K562 (cell line): ENCODE measurements around the gene GRAMD2A. TPM values are rescaled to one million over a fixed set of nuclear protein-coding genes. Genes with fewer than 3 reads are reported as not detected.

Experiments used
- ATAC-seq: fragments of 200-7000 bp; cut with Tn5 transposase; 3 replicates; pipeline ENCODE4 v1.9.1; 2020; ENCODE audit warnings: moderate library complexity
- BruUV-seq: library from RNA; stranded (reverse); fragments of 400-500 nt; replicated peaks from 2 replicates; lab custom pipeline; 2021; lab: Mats Ljungman, UMichigan
- CTCF ChIA-PET: fragments of 300-600 bp; formaldehyde crosslinking; extraction: SDS; loops from one replicate; lab custom pipeline; 2021; ENCODE audit warnings: low intra/inter-chr PET ratio; lab: Yijun Ruan, JAX
- POLR2A ChIA-PET: fragments of 300-600, 350-650 bp; sonication (Branson Sonifier 250); formaldehyde crosslinking; extraction: SDS; loops from one replicate; lab custom pipeline; 2021; ENCODE audit warnings: antibody characterized with exemption, inconsistent platforms; lab: Yijun Ruan, JAX
- DNase-seq, 4 experiments: peaks; one replicate each; pipeline versions ENCODE4 v3.0.0 to v3.0.0-alpha.2; 2011 to 2018; ENCODE audit warnings: low spot score in 3 of 4, mixed read lengths in 3 of 4; ENCODE audit errors: extremely low read depth in 1 of 4
- FAIRE-seq: peaks from 2 replicates; lab custom pipeline; 2011; peaks lifted over from hg19 to GRCh38; lab: Jason Lieb, UNC
- H2AFZ ChIP-seq: 2 replicates; pipeline ENCODE4 v1.6.0; 2011; ENCODE audit warnings: low read depth, low read length, control low read depth, inconsistent platforms
- H3K27ac ChIP-seq: fragments of 200-600 bp; 3 replicates; pipeline ENCODE4 v1.8.0; 2011; ENCODE audit warnings: low read depth, mild to moderate bottlenecking, control low read depth, inconsistent platforms, low read length, moderate library complexity, mixed read lengths; ENCODE audit errors: extremely low read depth
- H3K27me3 ChIP-seq, 2 experiments: fragments of 300-600 bp in 1 of 2; 2 replicates in 1 of 2; 3 replicates in 1 of 2; pipeline versions ENCODE4 v1.6.0 to v1.8.0; 2011; ENCODE audit warnings: inconsistent platforms in 2 of 2, low read length in 2 of 2, mild to moderate bottlenecking in 1 of 2, mixed read lengths in 1 of 2, moderate library complexity in 1 of 2; ENCODE audit not compliant: control insufficient read depth in 2 of 2, insufficient read depth in 2 of 2
- H3K36me3 ChIP-seq: fragments of 300-600 bp; 3 replicates; pipeline ENCODE4 v1.8.0; 2011; ENCODE audit warnings: mild to moderate bottlenecking, low read length, inconsistent platforms; ENCODE audit not compliant: control insufficient read depth, insufficient read depth
- H3K4me1 ChIP-seq, 2 experiments: fragments of 200-600 bp in 1 of 2; replicated peaks in 1 of 2; 2 replicates in 1 of 2; 3 replicates in 1 of 2; pipeline versions ENCODE4 v1.5.1 to v1.8.0; 2011; ENCODE audit warnings: inconsistent platforms in 2 of 2, low read length in 2 of 2, mild to moderate bottlenecking in 1 of 2, mixed read lengths in 1 of 2, moderate library complexity in 1 of 2; ENCODE audit not compliant: control insufficient read depth in 2 of 2, insufficient read depth in 2 of 2
- H3K4me2 ChIP-seq: 2 replicates; pipeline ENCODE4 v1.6.1; 2011; ENCODE audit warnings: low read length, control low read depth, inconsistent platforms, mixed read lengths; ENCODE audit not compliant: insufficient read depth
- H3K4me3 ChIP-seq: fragments of 200-600 bp; sonication (generic), shearing (Covaris generic); 2 replicates; pipeline ENCODE4 v1.5.1; 2016; ENCODE audit warnings: control low read depth, inconsistent platforms
- H3K79me2 ChIP-seq: fragments of 200-600 bp; 3 replicates; pipeline ENCODE4 v1.8.0; 2011; ENCODE audit warnings: low read length, inconsistent platforms; ENCODE audit not compliant: control insufficient read depth, insufficient read depth
- H3K9ac ChIP-seq, 2 experiments: 2 replicates each; pipeline versions ENCODE4 v1.6.0 to v1.6.1; 2011; ENCODE audit warnings: low read depth in 2 of 2, low read length in 2 of 2, control low read depth in 1 of 2, inconsistent platforms in 1 of 2, mild to moderate bottlenecking in 1 of 2, mixed read lengths in 1 of 2; ENCODE audit not compliant: insufficient read depth in 1 of 2
- H3K9me1 ChIP-seq: one replicate; pipeline ENCODE4 v1.6.0; 2011; ENCODE audit warnings: inconsistent platforms, mild to moderate bottlenecking, low read length, moderate library complexity; ENCODE audit not compliant: control insufficient read depth, insufficient read depth
- H3K9me3 ChIP-seq: replicated peaks from 2 replicates; pipeline ENCODE4 v1.5.1; 2011; ENCODE audit warnings: low read depth, low read length, inconsistent platforms; ENCODE audit not compliant: control insufficient read depth, insufficient read depth
- H4K20me1 ChIP-seq: replicated peaks from 2 replicates; pipeline ENCODE4 v1.6.1; 2011; ENCODE audit warnings: low read length, inconsistent platforms, mixed read lengths; ENCODE audit not compliant: control insufficient read depth, insufficient read depth
- BDP1 ChIP-seq: IDR thresholded peaks from 3 replicates; pipeline ENCODE4 v1.6.1; 2011; ENCODE audit not compliant: insufficient read length, insufficient read depth
- ETS1 ChIP-seq: conservative IDR thresholded peaks from 2 replicates; pipeline ENCODE4 v1.6.1; 2011; ENCODE audit warnings: low read depth, mild to moderate bottlenecking, low read length; ENCODE audit not compliant: control insufficient read depth
- FOS ChIP-seq: IDR thresholded peaks from 3 replicates; pipeline ENCODE4 v1.6.1; 2011; ENCODE audit not compliant: insufficient read length; ENCODE audit errors: extremely low read depth
- HCFC1 ChIP-seq: IDR thresholded peaks from 2 replicates; pipeline ENCODE4 v1.6.1; 2012; ENCODE audit warnings: low read depth, low read length, improper control_type of control experiment
- HOXB6 ChIP-seq: fragments of 250-450 bp; sonication (Bioruptor Pico); IDR thresholded peaks from 2 replicates; pipeline ENCODE4 v1.5.1; 2022; ENCODE audit warnings: mild to moderate bottlenecking, borderline replicate concordance
- LARP7 ChIP-seq: fragments of 450-650 bp; IDR thresholded peaks from 2 replicates; pipeline ENCODE4 v1.6.1; 2016
- MAFG ChIP-seq: fragments of 450-650 bp; conservative IDR thresholded peaks from 2 replicates; pipeline ENCODE4 v1.6.1; 2016; ENCODE audit warnings: missing genetic modification characterization, missing compliant biosample characterization
- MCM7 ChIP-seq, 2 experiments: fragments of 450-650 bp; IDR thresholded peaks; 2 replicates each; pipeline ENCODE4 v1.6.1; 2016 to 2018
- NFE2L1 ChIP-seq: fragments of 450-650 bp; IDR thresholded peaks from 2 replicates; pipeline ENCODE4 v1.6.1; 2016; ENCODE audit warnings: missing genetic modification characterization, low read depth, mild to moderate bottlenecking, missing compliant biosample characterization, moderate library complexity, borderline replicate concordance
- NFYB ChIP-seq: IDR thresholded peaks from 2 replicates; pipeline ENCODE4 v1.6.1; 2011; ENCODE audit warnings: mild to moderate bottlenecking, moderate library complexity; ENCODE audit not compliant: insufficient read length; ENCODE audit errors: extremely low read depth
- PPARD ChIP-seq: fragments of 250-450 bp; sonication (Bioruptor Pico); IDR thresholded peaks from 2 replicates; pipeline ENCODE4 v1.8.0; 2022; ENCODE audit warnings: inconsistent platforms, mild to moderate bottlenecking, moderate library complexity
- SNRNP70 ChIP-seq: fragments of 200-400 bp; formaldehyde crosslinking; optimal IDR thresholded peaks from 2 replicates; pipeline ENCODE3; 2017; ENCODE audit warnings: low read depth, low read length
- SOX6 ChIP-seq: fragments of 450-650 bp; IDR thresholded peaks from 2 replicates; pipeline ENCODE4 v1.6.1; 2014; ENCODE audit warnings: mild to moderate bottlenecking
- TSHZ1 ChIP-seq: fragments of 250-450 bp; sonication (Bioruptor Pico); IDR thresholded peaks from 2 replicates; pipeline ENCODE4 v1.4.0; 2020; ENCODE audit warnings: mild to moderate bottlenecking, moderate library complexity
- VEZF1 ChIP-seq: fragments of 200-800 bp; sonication (Bioruptor generic); IDR thresholded peaks from 2 replicates; pipeline ENCODE4 v1.6.1; 2017; ENCODE audit warnings: missing genetic modification characterization, missing compliant biosample characterization
- YBX1 ChIP-seq: fragments of 450-650 bp; IDR thresholded peaks from 2 replicates; pipeline ENCODE4 v1.7.1; 2016; ENCODE audit warnings: mild to moderate bottlenecking
- ZNF3 ChIP-seq: fragments of 250-450 bp; sonication (Bioruptor Pico); IDR thresholded peaks from 2 replicates; pipeline ENCODE4 v1.5.0; 2021; ENCODE audit warnings: mild to moderate bottlenecking, moderate library complexity
- ZNF431 ChIP-seq: sonication (generic); formaldehyde crosslinking; IDR thresholded peaks from 2 replicates; pipeline ENCODE4 v1.8.0; 2022; ENCODE audit warnings: mild to moderate bottlenecking, missing genetic modification reagents
- WGBS: fragments of 100-300 bp; shearing (Covaris generic); methylation state at CpG from one replicate; pipeline ENCODE4 v1.1.6; 2016; ENCODE audit warnings: low coverage, mixed read lengths; ENCODE audit not compliant: insufficient coverage; ENCODE audit errors: missing lambda C conversion rate; 5-methylcytosine and 5-hydroxymethylcytosine counted together
- in situ Hi-C: fragments of 300-500 bp; cut with MboI; formaldehyde crosslinking; loops from 4 replicates; pipeline ENCODE4 v1.15.0; 2018; ENCODE audit warnings: inconsistent platforms, mixed read lengths
- intact Hi-C: fragments of 100-400 bp; cut with micrococcal nuclease; formaldehyde crosslinking; loops from 2 replicates; pipeline ENCODE4 v1.14.2; 2022
- polyA plus RNA-seq, 8 experiments: library from polyadenylated mRNA; depleted of rRNA in 4 of 8; stranded (reverse) in 5 of 8; unstranded in 3 of 8; fragments of >200 nt; fragmentation: Nextera tagmentation in 2 of 8; fragmentation: Illumina TruSeq in 1 of 8; extraction: Ambion mirVana in 2 of 8; extraction: Trizol in 1 of 8; gene quantifications; 2 replicates each; pipeline versions ENCODE4 v1.2.1 to v1.2.3, GENCODE V29; 2011 to 2014; ENCODE audit warnings: inconsistent platforms in 1 of 8, missing spikeins in 1 of 8
- total RNA-seq, 7 experiments: library from RNA; depleted of rRNA in 6 of 7; stranded (reverse); fragments of >200 nt in 6 of 7; fragmentation: Illumina TruSeq in 2 of 7; extraction: Trizol in 2 of 7; gene quantifications; 2 replicates each; pipeline versions ENCODE4 v1.2.1 to v1.2.3, GENCODE V29; 2011 to 2021; ENCODE audit warnings: low replicate concordance in 1 of 7

Gene GRAMD2A
- total and polyA plus RNA-seq, 9 of the 15 experiments (the other 6 are each of a cell fraction or from before 2014, with no cell fraction given), result 0.08 to 0.22 TPM; not detected in 7

GRCh38 chr15:72133211-72133610 lies 64.4 kb downstream of the GRAMD2A start (continued):
- TF ChIP-seq PPARD (no peak), SOX6 (no peak), BDP1 (no peak), HOXB6 (no peak), LARP7 (no peak), NFYB (no peak), ZNF3 (CRISPR knock-in tag) (no peak), ZNF431 (no peak)

- H2AFZ ChIP-seq, result no peak overlapping the region
- H3K27me3 ChIP-seq, result peaks cover 4 to 5% of the 10 kb centered on the region in 2 experiments; a peak in 2 of 5 replicates
- 0% methylated on average over 3 of the region's 3 CpGs for WGBS
- no peaks in the 10 kb centered on the region for H3K79me2 ChIP-seq
- no peak overlapping the region for H3K27ac ChIP-seq
- no peak overlapping the region for H3K4me2 ChIP-seq
- intact Hi-C loops, result no loop called here
- no peaks in the 10 kb centered on the region for H3K9me3 ChIP-seq
- no peak overlapping the region for H3K4me3 ChIP-seq
- in situ Hi-C loops, result no loop called here
- ATAC-seq (no peak), DNase-seq (no peak), FAIRE-seq (no peak)
- BruUV-seq, result no TSS peak
- H3K36me3 ChIP-seq, result no peaks in the 10 kb centered on the region
- no peaks in the 10 kb centered on the region for H3K9me1 ChIP-seq
- POLR2A ChIA-PET, result no interaction called here
- H3K4me1 ChIP-seq, result no peaks in the 10 kb centered on the region
- no peak overlapping the region for H3K9ac ChIP-seq
- H4K20me1 ChIP-seq, result no peaks in the 10 kb centered on the region
- CTCF ChIA-PET, result interaction anchor here (0.6 kb wide), 1 partner anchor 553 kb away, joined by 3 read pairs; no protein-coding TSS in a partner anchor
- no peak for TF ChIP-seq VEZF1
- TF ChIP-seq MCM7 (IDR thresholded peaks at IDR 0.05), result no peak
- no peak for TF ChIP-seq TSHZ1 (CRISPR knock-in tag)
- TF ChIP-seq HCFC1, result no peak
- TF ChIP-seq SNRNP70, result no peak
- TF ChIP-seq FOS, result no peak
- TF ChIP-seq MAFG (tag), result no peak
- no peak for TF ChIP-seq NFE2L1 (tag)
- TF ChIP-seq YBX1, result no peak
- TF ChIP-seq ETS1, result no peak
Observed at GRCh38 chr15:72131922-72132321, 65.7 kb downstream of the GRAMD2A start.
